ENCODE measurements around the gene MUC4. TPM values are rescaled to one million over a fixed set of nuclear protein-coding genes. Genes with fewer than 3 reads are reported as not detected.
"Not testable (repeated sequence)": the region's sequence is repeated elsewhere in the genome, so short reads cannot be mapped to it uniquely, and the experiment has no call there.

The MUC4 gene
- total RNA-seq, 1 donor from 2014 or later: not detected

GRCh38 chr3:195802261-195802701 lies 9.4 kb downstream of the MUC4 start:
- Histone ChIP-seq H3K27ac (no peak overlapping the region), H3K4me3 (no peak overlapping the region), H3K4me1 (no peaks in the 10 kb centered on the region), H3K36me3 (no peaks in the 10 kb centered on the region), H3K27me3 (no peaks in the 10 kb centered on the region), H3K9me3 (no peaks in the 10 kb centered on the region)
- intact Hi-C loops (cut with DNase I): no loop called here
- TF ChIP-seq CTCF (IDR thresholded peaks at IDR 0.05): no peak
- DNase-seq (ENCODE audit: low spot score in 2 of 2): no peak

- no peaks in the 10 kb centered on the region for H3K4me1 ChIP-seq
- no peak for DNase-seq (ENCODE audit: low spot score in 2 of 2)
- H3K9me3 ChIP-seq: no peaks in the 10 kb centered on the region
- no peak for TF ChIP-seq CTCF (IDR thresholded peaks at IDR 0.05)
- H3K27ac ChIP-seq: no peak overlapping the region
- H3K4me3 ChIP-seq: no peak overlapping the region
- no peaks in the 10 kb centered on the region for H3K27me3 ChIP-seq
- intact Hi-C loops (cut with DNase I): no loop called here
- no peaks in the 10 kb centered on the region for H3K36me3 ChIP-seq
Measured at GRCh38 chr3:195801251-195802183, 10.2 kb downstream of the MUC4 start.

- Histone ChIP-seq H3K9me3 (no peaks in the 10 kb centered on the region), H3K36me3 (no peaks in the 10 kb centered on the region), H3K27ac (no peak overlapping the region), H3K27me3 (no peaks in the 10 kb centered on the region), H3K4me3 (no peak overlapping the region), H3K4me1 (no peaks in the 10 kb centered on the region)
- intact Hi-C loops (cut with DNase I): no loop called here
- DNase-seq (ENCODE audit: low spot score in 2 of 2): no peak
- TF ChIP-seq CTCF (IDR thresholded peaks at IDR 0.05): no peak
Measured at GRCh38 chr3:195800240-195800639, 11.5 kb downstream of the MUC4 start.

- no peaks in the 10 kb centered on the region for H3K36me3 ChIP-seq
- DNase-seq (ENCODE audit: low spot score in 2 of 2): no peak
- intact Hi-C loops (cut with DNase I): no loop called here
- H3K9me3 ChIP-seq: no peaks in the 10 kb centered on the region
- no peak for TF ChIP-seq CTCF (IDR thresholded peaks at IDR 0.05)
- no peak overlapping the region for H3K27ac ChIP-seq
- no peaks in the 10 kb centered on the region for H3K27me3 ChIP-seq
- no peaks in the 10 kb centered on the region for H3K4me1 ChIP-seq
- H3K4me3 ChIP-seq: no peak overlapping the region
Measured at GRCh38 chr3:195796795-195797194, 14.9 kb downstream of the MUC4 start.

GRCh38 chr3:195794708-195795107 lies 17.0 kb downstream of the MUC4 start:
- Histone ChIP-seq H3K4me3 (no peak overlapping the region), H3K9me3 (no peaks in the 10 kb centered on the region), H3K27ac (no peak overlapping the region), H3K36me3 (no peaks in the 10 kb centered on the region), H3K4me1 (no peaks in the 10 kb centered on the region), H3K27me3 (no peaks in the 10 kb centered on the region)
- intact Hi-C loops (cut with DNase I): no loop called here
- DNase-seq (ENCODE audit: low spot score in 2 of 2): no peak
- no peak for TF ChIP-seq CTCF (IDR thresholded peaks at IDR 0.05)

GRCh38 chr3:195792621-195793020 lies 19.1 kb downstream of the MUC4 start:
- H3K9me3 ChIP-seq; intact Hi-C loops (cut with DNase I); H3K27ac ChIP-seq; DNase-seq (ENCODE audit: low spot score in 2 of 2); H3K4me1 ChIP-seq; H3K36me3 ChIP-seq; H3K4me3 ChIP-seq; H3K27me3 ChIP-seq: not testable (repeated sequence)

Data from ascending aorta (tissue), 2 donors.